ENCODE data around the gene HMCN2.
"Not testable (repeated sequence)": the region's sequence is repeated elsewhere in the genome, so short reads cannot be mapped to it uniquely, and the experiment has no call there.

HMCN2 gene

DNA sequence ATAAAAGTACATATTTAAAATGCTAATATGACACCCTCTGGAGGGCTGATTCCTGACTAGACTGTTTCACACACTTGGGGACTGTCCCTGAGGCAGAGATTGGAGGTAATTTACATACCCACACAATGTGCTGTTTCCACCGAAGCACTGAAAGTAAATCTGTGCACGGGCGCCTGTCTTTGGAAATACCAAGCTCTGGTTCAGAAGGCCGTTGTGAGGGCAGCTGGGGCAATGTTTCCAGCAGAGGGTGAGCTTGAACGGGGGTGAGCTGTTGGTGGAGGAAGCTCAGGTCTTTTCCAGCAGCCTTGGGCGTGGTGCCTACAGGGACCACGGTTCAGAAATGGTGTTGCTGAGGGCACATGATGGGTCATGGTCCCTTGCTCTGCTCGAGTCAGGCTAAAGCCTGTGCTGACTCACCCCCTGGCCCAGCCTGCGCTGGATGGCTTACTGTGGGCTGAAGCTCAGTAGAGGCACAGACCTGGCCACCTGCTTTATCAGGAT is 25.8 kb upstream of the HMCN2 start:
- DNase-seq, result peak; percentile 74

- DNase-seq, result peak; percentile 50
Measured at GRCh38 chr9:130240410-130241197, 25.0 kb upstream of the HMCN2 start.

- no peak for DNase-seq
Measured at GRCh38 chr9:130241198-130241535, 24.4 kb upstream of the HMCN2 start.

DNA sequence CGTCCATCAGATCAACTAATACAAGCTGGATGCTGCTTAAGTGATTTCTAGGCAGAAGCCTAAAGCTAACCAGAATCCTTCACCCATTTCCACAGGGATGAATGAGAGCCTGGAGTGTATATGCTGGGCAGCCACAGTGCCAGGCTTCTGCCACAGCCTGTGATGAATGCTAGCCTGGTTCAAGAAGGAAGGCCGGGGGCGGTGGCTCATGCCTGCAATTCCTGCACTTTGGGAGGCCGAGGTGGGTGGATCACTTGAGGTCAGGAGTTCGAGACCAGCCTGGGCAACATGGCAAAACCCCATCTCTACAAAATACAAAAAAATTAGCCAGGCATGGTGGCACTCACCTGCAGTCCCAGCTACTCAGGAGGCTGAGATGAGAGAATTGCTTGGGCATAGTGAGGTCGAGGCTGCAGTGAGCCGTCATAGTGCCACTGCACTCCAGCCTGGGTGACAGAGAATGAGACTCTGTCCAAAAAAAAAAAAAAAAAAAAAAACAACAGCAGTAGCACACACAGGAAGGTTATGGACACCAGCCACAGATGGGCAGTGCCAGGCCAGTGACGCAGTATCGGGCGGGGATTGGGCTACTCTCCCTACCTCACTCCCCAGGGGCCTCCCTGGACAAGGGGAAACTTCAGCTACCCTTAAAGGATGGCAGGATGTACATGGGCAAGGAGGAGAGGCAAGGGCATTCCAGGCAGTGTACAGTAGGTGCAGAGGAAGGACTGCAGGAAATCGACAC is 23.1 kb upstream of the HMCN2 start:
- DNase-seq, result no peak

- peak; percentile 89 for DNase-seq
Measured at GRCh38 chr9:130243015-130243881, 22.3 kb upstream of the HMCN2 start.

GRCh38 chr9:130243882-130244170 is 21.7 kb upstream of the HMCN2 start:
- DNase-seq, result no peak

DNA sequence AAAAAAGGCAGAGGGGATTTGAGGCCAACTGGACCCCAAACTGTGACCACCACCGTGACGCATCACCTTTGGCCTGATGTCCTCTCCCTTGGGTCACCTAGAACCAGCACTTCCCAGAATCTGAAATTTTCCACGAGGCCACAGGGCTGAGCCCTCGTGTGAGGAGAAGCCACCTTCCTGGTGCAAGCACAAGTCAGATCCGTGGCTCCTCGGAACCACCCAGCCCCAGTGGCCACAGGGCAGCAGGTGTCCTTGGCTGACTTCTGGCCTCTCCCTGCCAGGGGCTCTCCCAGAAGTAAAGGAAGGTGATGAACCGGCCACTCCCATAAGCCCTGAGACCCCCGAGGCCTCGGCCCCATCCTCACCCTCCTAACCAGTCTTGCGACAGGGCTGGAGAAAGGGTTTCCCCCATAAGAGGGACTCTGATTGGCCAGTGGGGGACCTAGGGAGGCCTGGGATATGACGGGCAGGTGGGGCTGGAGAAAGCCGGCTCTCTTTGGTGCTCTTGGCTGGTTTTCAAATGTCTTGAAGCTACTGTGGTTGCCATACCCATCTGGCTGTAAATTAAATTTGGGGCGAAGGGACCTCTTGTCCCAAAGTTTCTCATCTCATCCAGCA is 20.9 kb upstream of the HMCN2 start:
- DNase-seq, result no peak

- no peak for DNase-seq
Measured at GRCh38 chr9:130245474-130245873, 20.1 kb upstream of the HMCN2 start.

DNA sequence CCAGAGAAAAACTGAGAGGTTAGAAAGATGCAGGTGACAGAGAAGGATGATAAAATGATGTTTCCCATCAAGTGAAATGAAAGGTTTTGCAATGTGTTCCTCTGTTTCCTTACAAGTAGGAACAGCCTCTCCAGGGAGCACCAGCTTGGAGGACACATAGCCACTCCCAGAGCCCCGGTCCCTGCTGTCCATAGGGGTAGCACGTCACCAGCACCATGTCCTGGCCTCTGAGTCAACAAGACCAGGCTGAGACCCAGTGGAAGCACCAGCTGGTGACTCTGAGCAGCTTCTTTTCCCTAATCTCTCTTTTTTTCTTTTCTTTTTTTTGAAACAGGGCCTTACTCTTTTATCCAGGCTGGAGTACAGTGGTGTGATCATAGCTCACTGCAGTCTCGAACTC is 19.4 kb upstream of the HMCN2 start:
- DNase-seq, result no peak

DNA sequence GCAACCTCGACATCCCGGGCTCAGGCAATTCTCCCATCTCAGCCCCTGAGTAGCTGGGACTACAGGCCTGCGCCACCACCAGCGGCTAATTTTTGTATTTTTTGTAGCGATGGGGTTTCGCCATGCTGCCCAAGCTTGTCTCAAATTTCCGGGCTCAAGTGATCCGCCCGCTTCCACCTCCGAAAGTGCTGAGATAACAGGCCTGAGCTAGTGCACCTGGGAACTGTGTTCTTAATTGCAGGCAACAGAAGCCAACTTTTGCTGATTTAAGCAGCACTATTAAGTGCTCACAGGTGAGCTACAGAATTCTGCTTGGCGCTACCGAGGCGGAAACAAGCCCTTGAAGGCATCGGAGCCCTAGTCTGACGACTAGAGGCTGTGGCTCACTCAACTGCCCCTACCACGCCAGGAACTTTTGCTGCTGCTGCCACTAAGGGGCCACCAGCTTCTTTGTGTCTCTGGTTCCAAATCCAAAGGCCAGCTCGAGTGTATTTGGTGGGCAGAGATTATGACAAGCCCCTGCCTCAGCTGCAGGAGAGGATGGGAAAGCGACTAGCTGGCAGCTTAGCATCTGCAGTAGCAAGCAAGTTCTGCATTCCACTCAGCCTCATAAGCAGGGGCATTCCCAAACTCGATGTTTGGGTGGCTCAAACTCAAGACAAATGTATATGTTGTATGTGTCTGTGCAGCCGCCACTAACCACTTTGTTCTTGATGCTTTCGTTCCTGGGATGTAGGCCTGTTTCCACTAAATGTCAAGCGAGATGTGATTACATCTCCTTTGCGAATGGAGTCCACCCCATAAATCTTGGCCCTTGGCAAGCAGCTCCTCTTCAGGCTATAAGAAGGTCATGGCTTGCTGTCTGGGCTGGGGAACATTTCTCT is 10.6 kb upstream of the HMCN2 start:
- no peak for DNase-seq

DNA sequence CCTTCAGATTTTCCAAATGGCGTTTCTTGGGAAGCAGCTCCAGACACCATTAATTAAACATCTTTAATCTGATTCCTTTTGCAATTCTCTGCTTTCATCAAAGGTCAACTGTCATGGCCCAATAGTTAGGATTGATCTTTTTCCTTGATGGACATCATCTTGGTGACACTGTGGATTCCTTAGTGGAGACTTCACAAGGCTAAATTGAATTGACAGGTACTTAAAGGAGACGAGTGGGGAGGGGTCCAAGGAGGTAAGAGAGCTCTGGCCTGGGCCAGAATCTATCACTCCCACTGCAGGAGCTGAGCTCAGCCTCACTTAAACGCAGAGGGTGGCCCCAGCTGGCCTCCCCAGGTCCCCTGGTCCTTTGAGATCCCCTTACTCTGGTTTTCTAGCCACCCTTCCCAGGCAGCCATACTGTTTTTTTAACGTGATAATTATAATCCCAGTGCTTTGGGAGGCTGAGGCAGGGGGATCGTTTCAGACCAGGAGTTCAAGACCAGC is 9.9 kb upstream of the HMCN2 start:
- DNase-seq, result no peak

DNA sequence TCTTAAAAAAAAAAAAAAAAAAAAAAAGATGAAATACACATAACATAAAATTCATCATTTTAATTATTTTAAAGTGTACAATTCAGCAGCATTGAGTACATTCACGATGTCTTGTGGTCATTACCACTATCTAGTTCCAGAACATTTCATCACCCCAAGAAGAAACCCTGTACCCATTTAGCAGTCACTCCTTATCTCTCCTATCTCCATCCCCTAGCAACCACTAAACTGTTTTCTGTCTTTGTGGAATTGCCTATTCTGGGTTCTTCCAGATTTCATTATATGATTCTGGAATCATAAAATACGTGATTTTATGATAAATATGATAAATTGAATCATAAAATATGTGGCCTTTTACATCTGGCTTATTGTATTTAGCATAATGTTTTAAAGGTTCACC is 8.9 kb upstream of the HMCN2 start:
- DNase-seq, result no peak

DNA sequence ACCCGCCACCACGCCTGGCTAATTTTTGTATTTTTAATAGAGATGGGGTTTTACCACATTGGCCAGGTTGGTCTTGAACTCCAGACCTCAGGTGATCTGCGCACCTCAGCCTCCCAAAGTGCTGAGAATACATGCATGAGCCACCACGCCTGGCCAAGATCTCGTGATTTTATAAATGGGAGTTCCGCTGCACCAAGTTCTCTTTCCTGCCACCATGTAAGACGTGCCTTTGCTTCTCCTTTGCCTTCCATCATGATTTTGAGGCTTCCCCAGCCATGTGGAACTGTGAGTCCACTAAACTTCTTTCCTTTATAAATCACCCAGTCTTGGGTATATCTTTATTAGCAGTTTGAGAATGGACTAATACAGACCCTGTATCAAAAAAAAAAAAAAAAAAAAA is 7.4 kb upstream of the HMCN2 start:
- not testable (repeated sequence) for DNase-seq

GRCh38 chr9:130259044-130259443 is 6.5 kb upstream of the HMCN2 start:
- DNase-seq, result no peak

DNA sequence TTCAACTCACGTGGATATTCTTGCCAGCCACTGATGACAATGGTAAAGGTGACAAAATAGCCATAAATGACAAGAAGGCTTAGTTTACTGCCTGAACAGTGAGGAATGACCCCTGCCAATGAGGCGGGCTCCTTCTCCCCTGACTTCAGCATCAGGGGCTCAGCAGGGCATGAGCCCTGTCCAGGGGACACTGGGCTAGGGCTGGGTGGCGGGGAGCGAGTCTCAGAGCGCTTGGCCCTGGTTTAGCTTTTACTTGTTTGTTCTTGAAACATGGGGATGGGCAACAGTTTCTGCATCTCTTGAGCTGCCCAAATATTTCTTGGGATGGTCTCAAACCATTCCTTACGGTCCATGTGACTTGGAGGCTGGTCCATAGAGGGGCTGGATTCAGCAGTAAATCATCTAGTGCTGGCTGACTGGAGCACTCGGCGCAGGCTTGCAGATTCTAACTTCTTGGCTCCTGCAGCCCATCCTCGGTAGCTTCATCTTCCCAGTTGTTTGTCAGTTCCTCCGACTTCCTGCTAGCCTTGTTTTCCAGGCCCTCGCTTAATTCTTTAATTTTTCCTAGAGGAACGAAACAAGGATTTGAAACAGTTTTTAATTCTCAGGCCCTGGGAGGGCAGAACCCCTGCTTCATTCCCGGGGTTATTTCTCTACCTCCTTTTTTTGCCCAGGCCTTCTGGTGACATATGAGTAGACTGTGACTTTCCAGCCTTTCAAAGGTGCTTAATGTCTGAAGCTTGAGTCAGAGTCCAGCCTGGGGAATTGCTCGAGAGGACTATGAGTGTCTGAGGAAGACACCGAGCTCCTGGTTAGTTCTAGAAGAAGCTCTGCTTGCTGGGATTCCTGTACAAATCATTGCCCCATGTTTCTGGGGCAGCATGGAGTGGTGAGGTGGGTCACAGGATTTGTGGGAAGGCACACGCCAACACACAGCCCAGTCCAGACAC is 4.5 kb upstream of the HMCN2 start:
- DNase-seq, result no peak

GRCh38 chr9:130262061-130262745 is 3.4 kb upstream of the HMCN2 start:
- no peak for DNase-seq

- no peak for DNase-seq
Measured at GRCh38 chr9:130262771-130263170, 2.8 kb upstream of the HMCN2 start.

DNA sequence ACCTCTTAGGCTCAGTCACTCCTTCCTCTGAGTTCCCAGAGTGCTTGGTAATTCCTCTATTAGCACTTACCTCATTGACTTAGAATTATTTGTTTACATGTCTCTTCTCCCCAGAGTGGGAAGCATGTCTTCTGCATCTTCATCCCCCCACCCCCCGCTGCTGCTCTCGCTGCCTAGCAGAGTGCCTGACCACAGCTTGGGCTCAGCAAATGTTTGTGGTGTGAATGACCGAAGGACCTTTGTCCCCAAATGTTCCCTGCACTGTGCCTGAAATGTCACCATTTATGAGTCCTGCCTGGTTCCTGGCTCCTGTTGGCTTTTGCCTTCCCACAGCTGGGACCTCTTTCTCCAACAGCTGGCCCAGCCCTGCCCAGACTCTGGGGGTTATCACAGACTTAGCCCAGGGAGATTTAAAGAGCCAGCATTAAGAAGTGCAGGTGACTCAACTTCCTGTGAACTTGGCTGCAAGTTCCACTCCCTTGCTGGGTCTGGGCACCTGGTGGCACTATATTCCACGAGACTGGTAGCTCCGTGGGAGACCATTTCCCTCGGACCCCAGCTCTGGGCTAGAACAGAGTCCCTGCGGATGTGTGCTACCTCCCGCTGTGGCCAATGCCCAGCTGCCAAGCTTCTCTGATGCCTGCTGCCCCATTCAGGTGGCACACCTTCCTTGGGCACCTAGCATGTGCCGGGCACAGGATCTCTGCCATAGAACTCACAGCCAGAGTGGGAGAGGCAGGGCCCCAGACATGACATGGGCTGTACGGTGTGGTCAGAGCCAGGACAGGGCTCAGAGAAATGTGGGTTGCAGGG is 1.8 kb upstream of the HMCN2 start:
- peak; percentile 15 for DNase-seq

Measured in activated CD4-positive, alpha-beta T cell treated with anti-CD3 and anti-CD28 coated beads for 48 hours (primary cell).